Mucosa of rectum (tissue), 2 donors: ENCODE data around the gene PRRG1.

Experiments used
- H3K27ac ChIP-seq, 2 donors: one replicate each; pipeline ENCODE4 v1.7.0; 2013; ENCODE audit warnings: inconsistent platforms in 2 of 2, low read depth in 2 of 2, low read length in 2 of 2
- H3K27me3 ChIP-seq, 2 donors: one replicate each; pipeline ENCODE4 v1.7.0; 2013; ENCODE audit warnings: low read length in 2 of 2; ENCODE audit not compliant: control insufficient read depth in 2 of 2, insufficient read depth in 2 of 2
- H3K36me3 ChIP-seq, 2 donors: one replicate each; pipeline ENCODE4 v1.7.0; 2013; ENCODE audit warnings: low read length in 2 of 2; ENCODE audit not compliant: control insufficient read depth in 2 of 2, insufficient read depth in 2 of 2
- H3K4me1 ChIP-seq, 2 donors: one replicate each; pipeline ENCODE4 v1.7.0; 2013; ENCODE audit warnings: low read length in 2 of 2, mild to moderate bottlenecking in 1 of 2; ENCODE audit not compliant: control insufficient read depth in 2 of 2, insufficient read depth in 2 of 2
- H3K4me3 ChIP-seq, 2 donors: one replicate each; pipeline ENCODE4 v1.7.0; 2013; ENCODE audit warnings: low read length in 2 of 2
- H3K9ac ChIP-seq, 2 donors: one replicate each; pipeline ENCODE4 v1.7.0; 2013; ENCODE audit warnings: low read length in 2 of 2, low read depth in 1 of 2, mild to moderate bottlenecking in 1 of 2
- H3K9me3 ChIP-seq, 2 donors: one replicate each; pipeline ENCODE4 v1.7.0; 2013; ENCODE audit warnings: low read length in 2 of 2; ENCODE audit not compliant: control insufficient read depth in 2 of 2
- donor health status: healthy.
- donor health status: Normal muscosa, but diverticular disease.

The PRRG1 gene

GRCh38 chrX:37332987-37333658 is 16.0 kb upstream of the PRRG1 start:
- no peak overlapping the region for H3K9ac ChIP-seq
- peaks cover 3 to 4% of the 10 kb centered on the region in 2 donors for H3K27me3 ChIP-seq

DNA sequence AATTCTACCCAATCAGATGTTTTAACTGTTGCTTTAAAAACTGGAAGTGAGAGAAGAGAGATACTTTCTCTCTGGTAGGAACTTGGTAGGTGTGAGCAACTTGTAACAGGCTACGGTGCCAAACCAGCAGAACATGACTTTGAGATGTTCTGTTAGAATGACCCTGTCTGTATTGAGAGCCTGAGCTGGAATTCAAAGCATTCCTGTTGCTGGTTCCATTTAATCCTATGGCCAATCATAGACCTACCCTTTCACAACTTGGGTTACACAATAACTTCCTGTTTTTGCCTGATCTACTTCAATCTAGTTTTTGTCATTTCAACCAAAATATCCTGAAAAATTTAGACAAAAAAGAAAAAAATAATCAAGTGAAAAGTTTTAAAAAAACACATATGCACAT is 1.7 kb upstream of the PRRG1 start:
- H3K27ac ChIP-seq: no peak overlapping the region
- H3K4me3 ChIP-seq: no peak overlapping the region
- H3K36me3 ChIP-seq: no peaks in the 10 kb centered on the region

More at GRCh38 chrX:37332987-37333658, 16.0 kb upstream of the PRRG1 start:
- no peak overlapping the region for H3K4me3 ChIP-seq
- no peaks in the 10 kb centered on the region for H3K9me3 ChIP-seq
- H3K36me3 ChIP-seq: no peaks in the 10 kb centered on the region
- no peaks in the 10 kb centered on the region for H3K4me1 ChIP-seq
- H3K27ac ChIP-seq: no peak overlapping the region

GRCh38 chrX:37348231-37348970 is 763 bp upstream of the PRRG1 start:
- no peak overlapping the region for H3K9ac ChIP-seq
- H3K27me3 ChIP-seq: peaks cover 0 to under 1% of the 10 kb centered on the region in 2 donors
- H3K4me3 ChIP-seq: peak overlapping the region; percentile 49 to 60
- no peaks in the 10 kb centered on the region for H3K9me3 ChIP-seq
- H3K36me3 ChIP-seq: no peaks in the 10 kb centered on the region
- H3K4me1 ChIP-seq: no peaks in the 10 kb centered on the region
- peak overlapping the region in 1 of 2 donors; percentile 56 for H3K27ac ChIP-seq

More for the DNA sequence above, 1.7 kb upstream of the PRRG1 start:
- Histone ChIP-seq H3K27me3 (no peaks in the 10 kb centered on the region), H3K9ac (no peak overlapping the region), H3K9me3 (no peaks in the 10 kb centered on the region), H3K4me1 (no peaks in the 10 kb centered on the region)

GRCh38 chrX:37348971-37349220 is 268 bp upstream of the PRRG1 start:
- no peaks in the 10 kb centered on the region for H3K36me3 ChIP-seq
- peaks cover 0 to 3% of the 10 kb centered on the region in 2 donors for H3K27me3 ChIP-seq
- H3K4me1 ChIP-seq: no peaks in the 10 kb centered on the region
- peak overlapping the region; percentile 49 to 60 for H3K4me3 ChIP-seq
- peak overlapping the region in 1 of 2 donors; percentile 56 for H3K27ac ChIP-seq
- no peaks in the 10 kb centered on the region for H3K9me3 ChIP-seq
- H3K9ac ChIP-seq: no peak overlapping the region

DNA sequence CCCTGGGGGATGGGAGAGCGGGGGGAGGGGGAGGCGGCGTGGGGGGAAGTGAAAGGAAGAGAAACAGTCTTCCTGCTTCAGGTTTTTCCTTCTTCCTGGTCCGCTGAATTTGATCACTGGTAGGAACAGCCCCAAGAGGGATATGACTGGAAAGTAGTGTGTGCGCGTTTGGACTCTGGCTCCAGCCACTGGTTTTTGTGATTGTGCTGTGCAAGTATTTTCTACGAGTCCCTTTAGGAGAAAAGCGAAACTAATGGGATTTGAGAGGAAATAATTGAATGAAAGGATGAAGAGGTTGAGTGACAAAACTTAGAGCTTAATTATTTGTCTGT is 836 bp downstream of the PRRG1 start:
- Histone ChIP-seq H3K4me3 (peak overlapping the region; percentile 58 to 79), H3K9me3 (no peaks in the 10 kb centered on the region), H3K36me3 (no peaks in the 10 kb centered on the region), H3K27me3 (peaks cover 0 to 3% of the 10 kb centered on the region in 2 donors), H3K9ac (peak overlapping the region in 1 of 2 donors; percentile 57), H3K27ac (peak overlapping the region; percentile 56 to 73), H3K4me1 (no peaks in the 10 kb centered on the region)

DNA sequence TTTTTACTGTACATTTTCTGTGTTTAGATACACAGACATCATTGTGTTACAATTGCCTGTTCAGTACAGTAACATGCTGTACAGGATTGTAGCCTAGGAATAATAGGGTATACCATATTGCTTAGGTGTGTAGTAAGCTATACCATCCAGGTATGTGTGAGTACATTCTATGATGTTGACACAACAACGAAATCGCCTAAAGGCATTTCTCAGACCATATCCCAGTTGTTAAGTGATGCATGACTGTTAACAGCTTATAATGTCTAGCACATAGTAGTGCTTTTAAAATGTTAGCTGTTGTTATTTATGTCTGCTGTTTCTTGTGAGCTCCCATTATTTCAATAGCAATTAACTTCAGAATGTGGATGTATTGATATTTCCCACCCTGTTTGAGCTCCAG is 4.5 kb downstream of the PRRG1 start:
- Histone ChIP-seq H3K4me1 (no peaks in the 10 kb centered on the region), H3K9me3 (no peaks in the 10 kb centered on the region), H3K36me3 (no peaks in the 10 kb centered on the region), H3K27ac (no peak overlapping the region), H3K4me3 (no peak overlapping the region), H3K9ac (no peak overlapping the region), H3K27me3 (peaks cover 0 to 3% of the 10 kb centered on the region in 2 donors)

GRCh38 chrX:37357436-37357835 is 8.3 kb downstream of the PRRG1 start:
- Histone ChIP-seq H3K27ac (no peak overlapping the region), H3K9me3 (no peaks in the 10 kb centered on the region), H3K4me1 (no peaks in the 10 kb centered on the region), H3K27me3 (peaks cover 0 to 3% of the 10 kb centered on the region in 2 donors), H3K9ac (no peak overlapping the region), H3K36me3 (no peaks in the 10 kb centered on the region), H3K4me3 (no peak overlapping the region)

DNA sequence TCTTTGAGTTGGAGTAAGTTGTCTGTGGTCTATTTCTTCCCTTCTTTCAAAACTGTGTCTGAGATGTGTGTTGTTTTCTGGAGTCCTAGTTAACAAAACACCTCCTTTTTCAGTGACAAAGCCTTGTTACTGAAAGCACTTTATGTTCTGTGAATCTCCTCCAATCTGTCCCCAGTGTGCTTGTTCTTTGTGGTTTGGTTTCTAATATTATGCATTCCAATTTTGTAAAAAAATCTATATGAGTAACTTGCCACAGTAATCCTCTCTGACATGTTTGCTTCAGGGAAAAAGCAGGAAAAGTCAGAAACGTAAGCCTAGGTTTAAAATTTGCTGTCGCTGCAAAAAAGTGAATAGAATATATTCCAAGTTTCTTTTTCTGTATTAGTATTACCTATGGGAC is 12.4 kb downstream of the PRRG1 start:
- Histone ChIP-seq H3K4me3 (no peak overlapping the region), H3K27ac (no peak overlapping the region), H3K4me1 (no peaks in the 10 kb centered on the region), H3K9ac (no peak overlapping the region), H3K27me3 (no peaks in the 10 kb centered on the region), H3K9me3 (no peaks in the 10 kb centered on the region), H3K36me3 (no peaks in the 10 kb centered on the region)

- no peak overlapping the region for H3K4me3 ChIP-seq
- H3K27ac ChIP-seq: no peak overlapping the region
- no peaks in the 10 kb centered on the region for H3K36me3 ChIP-seq
- no peaks in the 10 kb centered on the region for H3K27me3 ChIP-seq
- H3K9ac ChIP-seq: no peak overlapping the region
- H3K4me1 ChIP-seq: no peaks in the 10 kb centered on the region
- H3K9me3 ChIP-seq: no peaks in the 10 kb centered on the region
Observed at GRCh38 chrX:37364666-37365065, 15.5 kb downstream of the PRRG1 start.

DNA sequence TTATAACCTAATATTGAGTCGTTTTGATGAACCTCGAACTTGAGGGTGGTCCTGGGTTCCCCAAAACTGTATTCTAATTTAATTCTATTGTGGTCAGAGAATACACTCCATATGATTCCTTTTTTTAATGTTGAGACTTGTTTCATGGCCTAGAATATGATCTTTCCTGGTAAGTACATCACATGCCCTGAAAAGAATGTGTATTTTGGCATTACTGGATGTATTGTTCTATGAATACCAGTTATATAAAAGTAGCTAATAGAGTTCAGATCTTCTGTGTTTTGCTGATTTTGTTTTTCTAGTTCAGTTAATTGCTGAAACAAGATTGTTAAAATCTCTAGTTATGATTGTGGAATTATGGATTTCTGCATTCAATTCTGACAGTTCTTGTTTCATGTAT is 18.8 kb downstream of the PRRG1 start:
- Histone ChIP-seq H3K4me3 (no peak overlapping the region), H3K36me3 (no peaks in the 10 kb centered on the region), H3K9me3 (no peaks in the 10 kb centered on the region), H3K4me1 (no peaks in the 10 kb centered on the region), H3K27ac (no peak overlapping the region), H3K9ac (no peak overlapping the region), H3K27me3 (no peaks in the 10 kb centered on the region)
